A549 (cell line): ENCODE results near the gene ALDH16A1. TPM values are rescaled to one million over a fixed set of nuclear protein-coding genes. Genes with fewer than 3 reads are reported as not detected.
A peak's percentile ranks its signal among the peaks of the same experiment; 100 is the strongest.

Source experiments
- ATAC-seq, 2 experiments: fragments of 200-7000 bp in 1 of 2; fragments of >200 bp in 1 of 2; cut with Nextera tagmentation in 1 of 2; cut with Tn5 transposase in 1 of 2; 3 replicates each; pipeline versions ENCODE4 v1.8.0 to v1.9.1; 2018 to 2020; ENCODE audit warnings: mild to moderate bottlenecking in 1 of 2, moderate library complexity in 1 of 2
- CTCF ChIA-PET: fragments of 300-600 bp; sonication (Branson Sonifier 250); formaldehyde crosslinking; extraction: SDS; loops from one replicate; lab custom pipeline; 2021; ENCODE audit warnings: antibody characterized with exemption, inconsistent platforms; lab: Yijun Ruan, JAX
- POLR2A ChIA-PET: fragments of 350-600 bp; formaldehyde crosslinking; extraction: SDS; loops from one replicate; lab custom pipeline; 2021; ENCODE audit warnings: antibody characterized with exemption, inconsistent platforms; lab: Yijun Ruan, JAX
- DNase-seq, 2 experiments: peaks; one replicate each; pipeline versions ENCODE4 v3.0.0 to v3.0.0-alpha.2; 2011 to 2016; ENCODE audit warnings: low read depth in 1 of 2, low spot score in 1 of 2
- FAIRE-seq: peaks from 2 replicates; lab custom pipeline; 2011; peaks lifted over from hg19 to GRCh38; lab: Jason Lieb, UNC
- H3K27ac ChIP-seq, 2 experiments: fragments of >200 bp; sonication (Bioruptor Twin); formaldehyde crosslinking; 3 replicates each; pipeline ENCODE4 v1.5.1; 2016 to 2017
- H3K4me1 ChIP-seq: fragments of >200 bp; sonication (Bioruptor Twin); formaldehyde crosslinking; 3 replicates; pipeline ENCODE4 v1.6.1; 2016
- H3K4me2 ChIP-seq: fragments of >200 bp; sonication (Bioruptor Twin); formaldehyde crosslinking; 3 replicates; pipeline ENCODE4 v1.6.1; 2016
- H3K4me3 ChIP-seq: fragments of >200 bp; sonication (Bioruptor Twin); formaldehyde crosslinking; 3 replicates; pipeline ENCODE4 v1.5.1; 2016
- H3K9me3 ChIP-seq: fragments of >200 bp; sonication (Bioruptor Twin); formaldehyde crosslinking; 3 replicates; pipeline ENCODE4 v1.6.1; 2016
- CBX8 ChIP-seq: fragments of 200-600 bp; sonication (generic); IDR thresholded peaks from 2 replicates; pipeline ENCODE4 v1.6.1; 2016
- CTCF ChIP-seq: fragments of >200 bp; sonication (Bioruptor Twin); formaldehyde crosslinking; IDR thresholded peaks from 3 replicates; pipeline ENCODE4 v1.5.1; 2016
- E2F6 ChIP-seq: IDR thresholded peaks from 2 replicates; pipeline ENCODE4 v1.6.1; 2012; ENCODE audit warnings: low read depth, borderline replicate concordance
- FOSL2 ChIP-seq, 2 experiments: fragments of 450-650 bp in 1 of 2; fragments of >200 bp in 1 of 2; sonication (Bioruptor Twin) in 1 of 2; formaldehyde crosslinking; IDR thresholded peaks; 2 replicates each; pipeline versions ENCODE4 v1.5.0 to v1.6.1; 2016 to 2020; ENCODE audit warnings: mild to moderate bottlenecking in 1 of 2, moderate library complexity in 1 of 2
- FOXS1 ChIP-seq: fragments of 250-450 bp; sonication (Bioruptor Pico); IDR thresholded peaks from 2 replicates; pipeline ENCODE4 v1.5.0; 2020; ENCODE audit warnings: mild to moderate bottlenecking, moderate library complexity
- HDAC2 ChIP-seq: fragments of 200-600 bp; sonication (generic); IDR thresholded peaks from 2 replicates; pipeline ENCODE4 v1.6.1; 2016
- KDM1A ChIP-seq: fragments of 200-600 bp; sonication (generic); IDR thresholded peaks from 2 replicates; pipeline ENCODE4 v1.6.1; 2016; ENCODE audit warnings: low read depth, mild to moderate bottlenecking
- MAFK ChIP-seq: fragments of 450-650 bp; IDR thresholded peaks from 2 replicates; pipeline ENCODE4 v1.6.1; 2014; ENCODE audit not compliant: partially characterized antibody
- MAX ChIP-seq: IDR thresholded peaks from 2 replicates; pipeline ENCODE4 v1.6.1; 2012
- MAZ ChIP-seq: fragments of 150-350 bp; IDR thresholded peaks from 2 replicates; pipeline ENCODE4 v1.6.1; 2014; ENCODE audit warnings: antibody characterized with exemption, low read depth, low read length, borderline replicate concordance
- NFE2L2 ChIP-seq: fragments of 150-350 bp; conservative IDR thresholded peaks from 2 replicates; pipeline ENCODE4 v1.6.1; 2014; ENCODE audit warnings: low read length
- NPAS2 ChIP-seq: fragments of 250-450 bp; sonication (Bioruptor Pico); IDR thresholded peaks from 2 replicates; pipeline ENCODE4 v1.8.0; 2022; ENCODE audit warnings: mild to moderate bottlenecking, moderate library complexity, borderline replicate concordance
- PBX3 ChIP-seq: IDR thresholded peaks from 2 replicates; pipeline ENCODE4 v1.6.1; 2012
- PHF8 ChIP-seq: fragments of 200-600 bp; sonication (generic); IDR thresholded peaks from 2 replicates; pipeline ENCODE4 v1.6.1; 2016; ENCODE audit warnings: low read depth, mild to moderate bottlenecking, antibody characterized with exemption, moderate library complexity, borderline replicate concordance
- POLR2A ChIP-seq: IDR thresholded peaks from 2 replicates; pipeline ENCODE4 v1.6.1; 2012; ENCODE audit warnings: mild to moderate bottlenecking, low read length
- RAD21 ChIP-seq, 2 experiments: fragments of >200 bp in 1 of 2; sonication (Bioruptor Twin) in 1 of 2; formaldehyde crosslinking in 1 of 2; IDR thresholded peaks in 1 of 2; conservative IDR thresholded peaks in 1 of 2; 2 replicates in 1 of 2; 3 replicates in 1 of 2; pipeline ENCODE4 v1.6.1; 2012 to 2018; ENCODE audit warnings: inconsistent platforms in 1 of 2
- SMC3 ChIP-seq: fragments of >200 bp; sonication (Bioruptor Twin); formaldehyde crosslinking; IDR thresholded peaks from 3 replicates; pipeline ENCODE4 v1.6.1; 2018; ENCODE audit warnings: inconsistent platforms
- USF2 ChIP-seq: fragments of 450-650 bp; IDR thresholded peaks from 2 replicates; pipeline ENCODE4 v1.6.1; 2014; ENCODE audit warnings: antibody characterized with exemption
- ZSCAN20 ChIP-seq: fragments of 250-450 bp; sonication (Bioruptor Pico); IDR thresholded peaks from 2 replicates; pipeline ENCODE4 v1.8.0; 2022; ENCODE audit warnings: mild to moderate bottlenecking, moderate library complexity
- WGBS: methylation state at CpG from one replicate; pipeline ENCODE4 v1.1.6; 2017; ENCODE audit errors: missing lambda C conversion rate; 5-methylcytosine and 5-hydroxymethylcytosine counted together
- polyA plus RNA-seq, 4 experiments: library from polyadenylated mRNA; depleted of rRNA in 3 of 4; stranded (reverse); fragments of >200 nt; fragmentation: RNase III in 1 of 4; extraction: RNeasy Plus Mini Kit Qiagen cat#74134 plus additional on column Dnase treatment in 1 of 4; gene quantifications; 2 replicates in 3 of 4; 3 replicates in 1 of 4; pipeline ENCODE4 v1.2.3, GENCODE V29; 2011 to 2017

Gene ALDH16A1
- polyA plus RNA-seq, 2 of the 4 experiments (the other 2 are of a cell fraction): 10.2 to 23.0 TPM

- 0 out of 6 replicates have a peak, but pooled peaks have one; percentile 6 to 17 for ATAC-seq
- FAIRE-seq: no peak
- DNase-seq: peak in 1 of 2 experiments; percentile 64
- no peak overlapping the region for H3K27ac ChIP-seq
- 74% methylated on average over 9 of the region's 9 CpGs for WGBS
- no peak for TF ChIP-seq NPAS2 (CRISPR knock-in tag)
- TF ChIP-seq FOSL2 (IDR thresholded peaks at IDR 0.05): no peak
- TF ChIP-seq FOSL2 (CRISPR knock-in tag; IDR thresholded peaks at IDR 0.05): no peak
- no peak for TF ChIP-seq FOXS1
- no peak for TF ChIP-seq MAZ
- TF ChIP-seq PBX3: no peak
- no peak for TF ChIP-seq CTCF
- TF ChIP-seq POLR2A: no peak
- no peak for TF ChIP-seq MAFK
- H3K9me3 ChIP-seq: no peaks in the 10 kb centered on the region; the same call in 2 of the 3 replicates
- POLR2A ChIA-PET: no interaction called here
- CTCF ChIA-PET: interaction anchor here (0.7 to 13.8 kb wide), 9 partner anchors 9 to 204 kb away, joined by 3 to 141 read pairs (median 5); partner anchors contain the start of gene FLT3LG
- H3K4me1 ChIP-seq: peaks cover 23% of the 10 kb centered on the region
- no peak overlapping the region for H3K4me3 ChIP-seq
- H3K4me2 ChIP-seq: no peak overlapping the region
Observed at GRCh38 chr19:49430172-49430677, 22.8 kb upstream of the ALDH16A1 start.

- Histone ChIP-seq H3K9me3 (no peaks in the 10 kb centered on the region; the same call in 2 of the 3 replicates), H3K4me3 (no peak overlapping the region), H3K4me1 (peaks cover 20% of the 10 kb centered on the region), H3K27ac (no peak overlapping the region), H3K4me2 (no peak overlapping the region)
- WGBS: 71% methylated on average over 28 of the region's 28 CpGs
- DNase-seq (peak in 1 of 2 experiments; percentile 68), FAIRE-seq (no peak), ATAC-seq (peak in 1 of 2 experiments; percentile 43; a peak in 3 of 6 replicates)
- POLR2A ChIA-PET: no interaction called here
- no peak for TF ChIP-seq KDM1A
- no peak for TF ChIP-seq MAZ
- no peak for TF ChIP-seq CBX8
- peak; percentile 32; the same call in 1 of the 2 replicates for TF ChIP-seq NFE2L2
- no peak for TF ChIP-seq HDAC2
- peak; percentile 46 for TF ChIP-seq CTCF
- TF ChIP-seq MAX: peak; percentile 64
- no peak for TF ChIP-seq ZSCAN20 (CRISPR knock-in tag)
- TF ChIP-seq USF2: 0 out of 2 replicates have a peak, but pooled peaks have one; percentile 17
- no peak for TF ChIP-seq PBX3
- peak; percentile 49; the same call in 1 of the 2 replicates for TF ChIP-seq E2F6
- TF ChIP-seq SMC3: peak; percentile 21; the same call in 1 of the 3 replicates
- no peak for TF ChIP-seq PHF8
- TF ChIP-seq RAD21 (conservative IDR thresholded peaks at IDR 0.05 in 1 of 2, IDR thresholded peaks at IDR 0.05 in 1 of 2): peak; percentile 12 to 27; a peak in 2 of 5 replicates
- CTCF ChIA-PET: interaction anchor here (0.7 to 13.8 kb wide), 12 partner anchors 9 to 333 kb away, joined by 3 to 141 read pairs (median 4); partner anchors contain the start of gene FLT3LG
Observed at GRCh38 chr19:49430678-49431329, 22.2 kb upstream of the ALDH16A1 start.
